ENCODE data around the gene PACS1. TPM values are rescaled to one million over a fixed set of nuclear protein-coding genes. Genes with fewer than 3 reads are reported as not detected.

PACS1 gene
- polyA plus RNA-seq, 1 donor (not counting 4 experiments of a cell fraction or from before 2014, with no cell fraction given): 14.9 TPM

- TF ChIP-seq CTCF (optimal IDR thresholded peaks at IDR 0.05 in 1 of 3, IDR thresholded peaks at IDR 0.05 in 1 of 3, conservative IDR thresholded peaks at IDR 0.05 in 1 of 3; ENCODE audit: extremely low read depth in 1 of 3, insufficient read depth in 2 of 3, low read length in 3 of 3): no peak
- no peak for TF ChIP-seq EZH2 (IDR thresholded peaks at IDR 0.05; ENCODE audit: low read length)
- H3K27me3 ChIP-seq (ENCODE audit: control insufficient read depth, extremely low read depth, insufficient read depth, low read length): no peaks in the 10 kb centered on the region
- H3K36me3 ChIP-seq (ENCODE audit: control insufficient read depth in 2 of 2, extremely low read depth in 1 of 2, insufficient read depth in 2 of 2, low read length in 2 of 2): no peaks in the 10 kb centered on the region
- H2AFZ ChIP-seq (ENCODE audit: control insufficient read depth, low read length): no peak overlapping the region
- peaks cover 23% of the 10 kb centered on the region for H3K79me2 ChIP-seq (ENCODE audit: control insufficient read depth, insufficient read depth, low read length)
- H3K27ac ChIP-seq (ENCODE audit: control insufficient read depth, insufficient read depth, low read length): no peak overlapping the region
- H3K9ac ChIP-seq (ENCODE audit: control insufficient read depth, extremely low read depth, insufficient read depth, low read length): no peak overlapping the region
- no peak for FAIRE-seq
- H4K20me1 ChIP-seq (ENCODE audit: control insufficient read depth, extremely low read depth, insufficient read depth, low read length): no peaks in the 10 kb centered on the region
- peaks cover 2% of the 10 kb centered on the region for H3K9me1 ChIP-seq (ENCODE audit: control insufficient read depth, extremely low read depth, insufficient read depth, low read length)
- no peak overlapping the region for H3K4me2 ChIP-seq (ENCODE audit: control insufficient read depth, extremely low read depth, insufficient read depth, low read depth, low read length)
- dilution Hi-C loops (cut with MboI; ENCODE audit: extremely low pct_ligation_motif_present, low sequenced_read_pairs): no loop called here
- no peak for DNase-seq (ENCODE audit: low read depth, low spot score)
- H3K9me3 ChIP-seq (ENCODE audit: control insufficient read depth, low read depth, low read length): no peaks in the 10 kb centered on the region
- H3K4me3 ChIP-seq (ENCODE audit: control insufficient read depth in 2 of 3, extremely low read depth in 1 of 3, insufficient read depth in 2 of 3, low read depth in 1 of 3, low read length in 3 of 3): no peak overlapping the region
- H3K4me1 ChIP-seq (ENCODE audit: control insufficient read depth, extremely low read depth, insufficient read depth, low read length): peaks cover 19% of the 10 kb centered on the region
Observed at GRCh38 chr11:66130978-66131377, 60.9 kb downstream of the PACS1 start.

GRCh38 chr11:66131937-66132632, 62.0 kb downstream of the PACS1 start:
- no peak for DNase-seq (ENCODE audit: low read depth, low spot score)
- peaks cover 23% of the 10 kb centered on the region for H3K79me2 ChIP-seq (ENCODE audit: control insufficient read depth, insufficient read depth, low read length)
- no peak overlapping the region for H3K27ac ChIP-seq (ENCODE audit: control insufficient read depth, insufficient read depth, low read length)
- H3K36me3 ChIP-seq (ENCODE audit: control insufficient read depth in 2 of 2, extremely low read depth in 1 of 2, insufficient read depth in 2 of 2, low read length in 2 of 2): no peaks in the 10 kb centered on the region
- no peak for FAIRE-seq
- H3K9ac ChIP-seq (ENCODE audit: control insufficient read depth, extremely low read depth, insufficient read depth, low read length): no peak overlapping the region
- no peaks in the 10 kb centered on the region for H3K9me3 ChIP-seq (ENCODE audit: control insufficient read depth, low read depth, low read length)
- H2AFZ ChIP-seq (ENCODE audit: control insufficient read depth, low read length): no peak overlapping the region
- H4K20me1 ChIP-seq (ENCODE audit: control insufficient read depth, extremely low read depth, insufficient read depth, low read length): no peaks in the 10 kb centered on the region
- TF ChIP-seq EZH2 (IDR thresholded peaks at IDR 0.05; ENCODE audit: low read length): no peak
- no peak for TF ChIP-seq CTCF (optimal IDR thresholded peaks at IDR 0.05 in 1 of 3, IDR thresholded peaks at IDR 0.05 in 1 of 3, conservative IDR thresholded peaks at IDR 0.05 in 1 of 3; ENCODE audit: extremely low read depth in 1 of 3, insufficient read depth in 2 of 3, low read length in 3 of 3)
- H3K9me1 ChIP-seq (ENCODE audit: control insufficient read depth, extremely low read depth, insufficient read depth, low read length): peaks cover 2% of the 10 kb centered on the region
- no peak overlapping the region for H3K4me3 ChIP-seq (ENCODE audit: control insufficient read depth in 2 of 3, extremely low read depth in 1 of 3, insufficient read depth in 2 of 3, low read depth in 1 of 3, low read length in 3 of 3)
- no peaks in the 10 kb centered on the region for H3K27me3 ChIP-seq (ENCODE audit: control insufficient read depth, extremely low read depth, insufficient read depth, low read length)
- dilution Hi-C loops (cut with MboI; ENCODE audit: extremely low pct_ligation_motif_present, low sequenced_read_pairs): no loop called here
- H3K4me2 ChIP-seq (ENCODE audit: control insufficient read depth, extremely low read depth, insufficient read depth, low read depth, low read length): no peak overlapping the region
- H3K4me1 ChIP-seq (ENCODE audit: control insufficient read depth, extremely low read depth, insufficient read depth, low read length): peaks cover 8% of the 10 kb centered on the region
